Measurements from ENCODE around the gene CHCHD3.

DNA sequence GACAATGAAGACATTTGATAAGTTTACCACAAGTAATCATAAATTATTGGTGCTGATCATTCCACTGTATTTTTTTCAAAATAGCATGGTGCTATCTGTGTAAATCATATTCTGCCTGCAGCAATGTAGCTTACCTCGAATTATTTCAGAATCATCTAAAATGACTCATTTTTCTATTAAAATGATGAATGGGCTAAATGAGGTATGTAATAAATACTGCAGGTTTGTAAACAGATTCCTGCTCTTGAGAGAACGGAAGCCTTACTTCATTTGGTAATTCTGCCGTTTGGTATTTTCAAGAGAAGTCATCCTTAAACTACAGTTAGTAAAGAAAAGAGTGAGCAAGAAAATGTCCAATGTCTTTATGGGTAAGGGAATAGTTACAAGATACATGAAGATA lies 115.9 kb downstream of the CHCHD3 start:
- TF ChIP-seq POLR2A (IDR thresholded peaks at IDR 0.05) (no peak), CTCF (IDR thresholded peaks at IDR 0.05) (no peak)

Measured in right lobe of liver (tissue), 4 donors.